NCI-H524 treated with DMSO at 0.1 percent for 48 hours (cell line): ENCODE results near the gene MLXIPL.
"Not testable (repeated sequence)": the region's sequence is repeated elsewhere in the genome, so short reads cannot be mapped to it uniquely, and the experiment has no call there.

ENCODE experiments used
- DNase-seq: peaks from one replicate; lab custom pipeline; 2025; lab: John Stamatoyannopoulos, UW

The MLXIPL gene

GRCh38 chr7:73555411-73555982 is 68.8 kb downstream of the MLXIPL start:
- no peak for DNase-seq

GRCh38 chr7:73550093-73550492 is 74.2 kb downstream of the MLXIPL start:
- DNase-seq, result not testable (repeated sequence)

GRCh38 chr7:73549176-73549575 is 75.1 kb downstream of the MLXIPL start:
- DNase-seq, result no peak

GRCh38 chr7:73547841-73548240 is 76.5 kb downstream of the MLXIPL start:
- DNase-seq, result no peak

- no peak for DNase-seq
These were observed 79.6 kb downstream of the MLXIPL start for GRCh38 chr7:73544678-73545077.
